Measurements from ENCODE around the gene HEPACAM2. TPM values are rescaled to one million over a fixed set of nuclear protein-coding genes. Genes with fewer than 3 reads are reported as not detected.

Gene HEPACAM2
- total and polyA plus RNA-seq, 11 donors: not detected

- Histone ChIP-seq H3K9me3 (no peaks in the 10 kb centered on the region), H3K27ac (no peak overlapping the region), H3K36me3 (no peaks in the 10 kb centered on the region), H3K4me1 (no peaks in the 10 kb centered on the region), H3K4me3 (no peak overlapping the region), H3K27me3 (peaks cover 0 to 6% (median 0%) of the 10 kb centered on the region in 9 donors)
- TF ChIP-seq POLR2A (IDR thresholded peaks at IDR 0.05) (no peak), CTCF (IDR thresholded peaks at IDR 0.05) (no peak)
- 11 to 24% (median 22%) methylated on average over 1 of the region's 1 CpG for WGBS, 4 donors
- ATAC-seq (no peak), DNase-seq (no peak)
- intact Hi-C loops (cut with DNase I): loop anchor here in 1 of 10 donors (10.0 kb wide), 1 partner anchor 75 kb away; the partner anchor contains the start of gene SAMD9L
Observed at GRCh38 chr7:93219868-93220267, 6.4 kb downstream of the HEPACAM2 start.

GRCh38 chr7:93218997-93219827, 7.1 kb downstream of the HEPACAM2 start:
- no peak for ATAC-seq
- no peak for TF ChIP-seq POLR2A (IDR thresholded peaks at IDR 0.05)
- 76 to 79% (median 78%) methylated on average over 10 of the region's 10 CpGs for WGBS, 4 donors
- intact Hi-C loops (cut with DNase I): no loop called here
- Histone ChIP-seq H3K4me3 (no peak overlapping the region), H3K9me3 (no peaks in the 10 kb centered on the region), H3K4me1 (no peaks in the 10 kb centered on the region), H3K36me3 (no peaks in the 10 kb centered on the region), H3K27me3 (peaks cover 0 to 6% (median 0%) of the 10 kb centered on the region in 9 donors), H3K27ac (no peak overlapping the region)
- no peak for DNase-seq

- H3K36me3 ChIP-seq: no peaks in the 10 kb centered on the region
- WGBS, 4 donors: 48 to 67% (median 63%) methylated on average over 1 of the region's 1 CpG
- no peaks in the 10 kb centered on the region for H3K9me3 ChIP-seq
- H3K27me3 ChIP-seq: peaks cover 0 to 12% (median 0%) of the 10 kb centered on the region in 9 donors
- intact Hi-C loops (cut with DNase I): no loop called here
- ATAC-seq (no peak), DNase-seq (no peak)
- H3K4me3 ChIP-seq: no peak overlapping the region
- TF ChIP-seq CTCF (IDR thresholded peaks at IDR 0.05) (no peak), POLR2A (IDR thresholded peaks at IDR 0.05) (no peak)
- H3K27ac ChIP-seq: no peak overlapping the region
- H3K4me1 ChIP-seq: no peaks in the 10 kb centered on the region
Observed at GRCh38 chr7:93212881-93213280, 13.4 kb downstream of the HEPACAM2 start.

- TF ChIP-seq POLR2A (IDR thresholded peaks at IDR 0.05) (no peak), CTCF (IDR thresholded peaks at IDR 0.05) (no peak)
- no peak for ATAC-seq
- Histone ChIP-seq H3K9me3 (no peaks in the 10 kb centered on the region), H3K4me3 (no peak overlapping the region), H3K4me1 (no peaks in the 10 kb centered on the region), H3K36me3 (no peaks in the 10 kb centered on the region), H3K27ac (no peak overlapping the region), H3K27me3 (peaks cover 0 to 12% (median 0%) of the 10 kb centered on the region in 9 donors)
- WGBS, 4 donors: 72 to 80% (median 74%) methylated on average over 5 of the region's 5 CpGs
- no peak for DNase-seq
- intact Hi-C loops (cut with DNase I): no loop called here
Observed at GRCh38 chr7:93211228-93211818, 14.9 kb downstream of the HEPACAM2 start.
